Purkinje cell (primary cell): ENCODE measurements around the gene SAMHD1. TPM values are rescaled to one million over a fixed set of nuclear protein-coding genes. Genes with fewer than 3 reads are reported as not detected.

ENCODE experiments used
- polyA plus RNA-seq: library from polyadenylated mRNA; unstranded; fragments of >200 nt; fragmentation: Nextera tagmentation; gene quantifications from 2 replicates; pipeline ENCODE4 v1.2.1, GENCODE V29; 2014

Gene SAMHD1
- polyA plus RNA-seq, result 9.6 and 17.9 TPM in 2 replicates

DNA sequence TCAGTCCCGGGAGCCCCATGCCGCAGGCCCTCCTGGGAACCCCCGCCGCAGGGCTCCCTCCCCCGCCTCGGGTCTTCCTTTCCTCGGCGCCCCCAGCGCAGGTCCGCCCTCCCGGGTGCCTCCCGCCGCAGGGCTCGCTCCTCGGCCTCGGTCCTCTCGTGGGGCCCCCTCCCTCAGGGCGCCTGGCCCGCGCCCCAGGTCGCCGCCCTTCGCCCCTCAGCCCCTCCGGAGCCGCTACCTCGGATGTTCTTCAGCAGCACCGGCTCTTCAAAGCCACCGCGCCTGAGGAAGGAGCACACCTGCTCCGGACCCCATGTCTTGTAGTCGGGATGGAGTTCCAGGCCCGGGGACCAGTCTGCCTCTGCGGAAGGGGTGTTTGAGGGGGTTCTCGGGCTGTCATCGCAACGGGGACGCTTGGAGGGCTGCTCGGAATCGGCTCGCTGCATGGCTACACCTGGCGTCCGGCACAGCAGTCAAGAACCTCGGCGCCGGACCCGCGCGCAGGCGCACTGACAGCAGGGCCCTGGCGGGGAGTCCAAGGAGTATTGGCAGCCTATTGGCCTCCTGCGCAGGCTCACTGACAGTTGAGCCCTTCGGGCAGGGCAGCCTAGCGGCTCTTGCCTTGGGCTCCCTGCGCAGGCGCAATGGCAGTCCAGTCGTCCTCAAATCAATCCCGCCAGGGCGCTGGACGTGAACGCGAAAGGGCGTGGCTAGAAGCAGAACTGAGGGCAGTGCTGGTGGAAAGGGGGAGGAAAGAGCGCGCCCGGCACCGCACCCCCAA lies at the start of gene SAMHD1:
SAMHD1 (minus strand) TSS at position 511 of the 781 bp plus-strand sequence; CDS start at position 446, 65 bp downstream.

GRCh38 chr20:36875702-36876472 lies 75.6 kb downstream of the SAMHD1 start, which contains the start of gene TLDC2:
Gene TLDC2 (plus strand): TSS chr20:36876138. CDS start chr20:36876175, 37 bp downstream.

Other genes starting within 250 kb of the SAMHD1 start
- gene NDRG3, start 205.6 kb downstream of the SAMHD1 start, polyA plus RNA-seq, result 47.9 and 65.9 TPM in 2 replicates
- 4.5 and 7.7 TPM in 2 replicates for gene DSN1, start 177.9 kb downstream of the SAMHD1 start, polyA plus RNA-seq
- not detected in 2 replicates for gene TLDC2, start 75.6 kb downstream of the SAMHD1 start, polyA plus RNA-seq
- 0.08 and 0.17 TPM in 2 replicates for gene RBL1, start 144.3 kb upstream of the SAMHD1 start, polyA plus RNA-seq
- 148 and 159 TPM in 2 replicates for gene RPN2, start 227.6 kb upstream of the SAMHD1 start, polyA plus RNA-seq
- gene MROH8, start 227.8 kb upstream of the SAMHD1 start, polyA plus RNA-seq, result 3.8 TPM in 2 replicates